IgD-negative memory B cell (primary cell): Measurements from ENCODE around the gene SH2D7. TPM values are rescaled to one million over a fixed set of nuclear protein-coding genes. Genes with fewer than 3 reads are reported as not detected.

Experiments used
- H3K27ac Mint-ChIP-seq, 3 donors: one replicate each; pipeline ENCODE4 v1.8.0; 2020 to 2022; ENCODE audit warnings: mild to moderate bottlenecking in 3 of 3, mixed read lengths in 3 of 3, moderate library complexity in 1 of 3
- H3K27me3 Mint-ChIP-seq: one replicate; pipeline ENCODE4 v1.8.0; 2021; ENCODE audit warnings: mixed read lengths
- H3K36me3 Mint-ChIP-seq: one replicate; pipeline ENCODE4 v1.8.0; 2020; ENCODE audit warnings: mild to moderate bottlenecking, mixed read lengths
- H3K4me1 Mint-ChIP-seq, 3 donors: one replicate each; pipeline ENCODE4 v1.8.0; 2020 to 2022; ENCODE audit warnings: mixed read lengths in 3 of 3, mild to moderate bottlenecking in 1 of 3
- H3K4me3 Mint-ChIP-seq, 4 donors: one replicate each; pipeline ENCODE4 v1.8.0; 2020 to 2022; ENCODE audit warnings: mild to moderate bottlenecking in 4 of 4, mixed read lengths in 4 of 4, moderate library complexity in 3 of 4
- H3K9me3 Mint-ChIP-seq, 3 donors: one replicate each; pipeline ENCODE4 v1.8.0; 2020 to 2021; ENCODE audit warnings: mixed read lengths in 3 of 3, mild to moderate bottlenecking in 1 of 3
- polyA plus RNA-seq: library from polyadenylated mRNA; unstranded; fragments of 300-500 nt; fragmentation: Illumina TruSeq; gene quantifications from one replicate; pipeline ENCODE4 v1.2.3, GENCODE V29; 2021

Gene SH2D7
- polyA plus RNA-seq, 1 donor from 2014 or later = not detected

DNA sequence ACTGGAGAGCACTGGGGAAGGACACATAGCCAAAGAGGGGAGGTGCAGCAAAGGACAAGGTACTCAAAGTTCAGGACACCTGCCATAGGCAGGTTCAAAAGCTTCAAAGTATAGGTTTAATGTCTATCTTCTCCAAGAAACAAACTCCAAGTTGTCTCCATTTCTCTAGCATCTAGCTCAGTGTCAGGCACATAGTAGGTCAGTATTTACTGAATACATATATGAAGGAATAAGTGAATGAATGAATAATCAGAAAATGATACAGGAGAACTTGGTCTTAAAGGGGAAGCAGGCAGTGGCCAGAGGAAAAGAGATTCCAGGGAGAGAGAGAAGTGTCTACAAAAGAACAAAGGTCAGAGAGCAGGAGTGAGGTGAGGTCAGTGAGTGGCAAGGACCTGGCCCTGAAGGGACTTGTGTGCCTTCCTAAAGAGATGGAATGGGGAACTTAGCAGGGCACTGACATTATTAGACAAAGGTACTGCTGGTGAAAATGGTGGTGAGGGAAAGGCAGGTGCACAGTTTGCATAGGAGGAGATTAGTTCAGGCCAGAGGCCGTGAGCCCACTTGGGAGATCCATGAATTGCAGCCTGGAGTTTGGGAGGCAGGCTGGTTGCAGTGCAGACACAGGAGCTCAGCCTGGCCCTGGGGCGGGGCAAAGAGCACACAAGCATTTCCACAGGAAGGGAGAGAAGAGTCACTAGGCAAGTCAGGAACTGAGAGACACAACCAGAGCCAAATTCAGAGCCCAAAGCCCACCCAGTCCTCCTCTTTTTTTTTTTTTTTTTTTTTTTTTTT lies 36.2 kb upstream of the SH2D7 start:
- H3K36me3 Mint-ChIP-seq = peaks cover 2% of the 10 kb centered on the region
- H3K27ac Mint-ChIP-seq = peak overlapping the region in 2 of 3 donors; percentile 6 to 92
- H3K27me3 Mint-ChIP-seq = peaks cover 5% of the 10 kb centered on the region
- H3K9me3 Mint-ChIP-seq = no peaks in the 10 kb centered on the region
- H3K4me3 Mint-ChIP-seq = peak overlapping the region in 2 of 4 donors; percentile 14 to 69
- peaks cover 13 to 25% (median 20%) of the 10 kb centered on the region in 3 donors for H3K4me1 Mint-ChIP-seq

DNA sequence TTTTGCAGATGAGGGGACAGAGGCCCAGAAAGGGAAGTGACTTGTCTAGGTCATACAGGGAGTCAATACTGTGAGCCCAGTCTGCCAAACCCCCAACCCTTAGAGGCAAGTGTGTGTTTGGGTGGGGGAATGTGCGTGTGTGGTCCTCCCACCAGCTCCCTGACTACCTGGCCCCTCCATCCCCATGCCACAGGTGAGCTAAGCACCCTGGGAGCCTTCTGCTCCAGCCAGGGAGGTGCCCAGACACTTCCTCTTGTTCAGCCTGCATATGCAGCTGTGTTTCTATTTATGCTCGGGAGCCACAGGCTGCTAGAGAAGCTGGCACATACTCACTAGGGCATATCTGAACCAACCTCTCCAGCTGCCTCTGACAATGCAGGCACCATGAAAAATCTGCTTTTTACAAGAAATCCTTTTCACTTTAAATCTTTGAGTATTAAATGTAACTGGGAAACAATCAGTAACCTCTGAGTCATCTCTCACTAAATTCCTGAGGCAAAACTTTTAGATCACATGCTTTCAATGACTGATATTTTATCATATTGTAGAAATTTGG lies 35.6 kb upstream of the SH2D7 start:
- Mint-ChIP-seq H3K4me3 (peak overlapping the region in 2 of 4 donors; percentile 14 to 69), H3K27me3 (peaks cover 4% of the 10 kb centered on the region), H3K27ac (peak overlapping the region in 2 of 3 donors; percentile 19 to 92), H3K36me3 (peaks cover 2% of the 10 kb centered on the region), H3K9me3 (no peaks in the 10 kb centered on the region), H3K4me1 (peaks cover 13 to 25% (median 21%) of the 10 kb centered on the region in 3 donors)

DNA sequence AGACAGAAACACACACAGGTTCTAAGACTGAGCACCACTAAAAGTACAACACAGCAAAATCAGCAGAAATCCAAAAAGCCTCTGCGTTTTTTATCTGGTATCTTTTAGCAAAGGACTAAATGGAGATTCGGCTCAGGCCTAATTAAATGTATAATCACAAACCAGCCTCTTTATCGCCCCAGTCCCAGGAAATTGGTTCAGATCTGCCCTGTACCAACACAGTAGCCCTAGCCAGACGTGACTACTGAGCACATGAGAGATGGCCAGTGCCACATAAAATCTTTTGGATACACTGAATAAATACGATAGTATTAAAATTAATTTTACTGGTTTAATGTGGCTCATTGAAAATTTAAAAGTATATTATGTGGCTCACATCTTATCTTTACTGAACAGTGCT lies 34.6 kb upstream of the SH2D7 start:
- Mint-ChIP-seq H3K27ac (peak overlapping the region in 1 of 3 donors; percentile 40), H3K4me1 (peaks cover 13 to 26% (median 18%) of the 10 kb centered on the region in 3 donors), H3K9me3 (no peaks in the 10 kb centered on the region), H3K36me3 (no peaks in the 10 kb centered on the region), H3K4me3 (no peak overlapping the region), H3K27me3 (peaks cover 7% of the 10 kb centered on the region)

DNA sequence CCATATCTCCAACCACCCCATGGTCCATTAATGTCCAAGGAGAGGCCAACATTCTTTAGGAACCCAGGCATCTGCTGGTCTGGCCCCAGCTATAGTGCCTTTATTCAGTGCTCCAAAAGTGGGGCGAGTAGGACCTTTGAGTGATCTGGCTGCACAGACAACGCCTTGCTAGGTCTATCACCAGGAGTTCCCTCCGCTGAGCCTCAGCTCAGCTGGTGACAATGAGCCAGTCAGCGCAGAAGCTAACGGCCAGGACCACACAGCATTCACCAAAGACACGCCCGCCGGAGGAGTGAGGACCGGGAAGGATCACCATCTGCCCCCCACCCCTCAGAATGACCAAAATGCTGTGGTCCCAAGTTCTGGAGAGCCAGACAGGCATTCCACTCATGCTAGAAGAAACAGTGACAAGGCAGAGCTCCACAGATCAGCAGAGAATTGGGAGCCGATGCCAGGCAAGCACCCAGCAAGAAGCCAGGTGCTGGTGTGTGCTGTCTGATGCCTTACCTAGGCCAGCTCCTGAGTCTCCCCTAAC lies 33.9 kb upstream of the SH2D7 start:
- Mint-ChIP-seq H3K4me3 (no peak overlapping the region), H3K36me3 (no peaks in the 10 kb centered on the region), H3K27me3 (peaks cover 7% of the 10 kb centered on the region), H3K27ac (peak overlapping the region in 1 of 3 donors; percentile 40), H3K4me1 (peaks cover 13 to 26% (median 18%) of the 10 kb centered on the region in 3 donors), H3K9me3 (no peaks in the 10 kb centered on the region)

DNA sequence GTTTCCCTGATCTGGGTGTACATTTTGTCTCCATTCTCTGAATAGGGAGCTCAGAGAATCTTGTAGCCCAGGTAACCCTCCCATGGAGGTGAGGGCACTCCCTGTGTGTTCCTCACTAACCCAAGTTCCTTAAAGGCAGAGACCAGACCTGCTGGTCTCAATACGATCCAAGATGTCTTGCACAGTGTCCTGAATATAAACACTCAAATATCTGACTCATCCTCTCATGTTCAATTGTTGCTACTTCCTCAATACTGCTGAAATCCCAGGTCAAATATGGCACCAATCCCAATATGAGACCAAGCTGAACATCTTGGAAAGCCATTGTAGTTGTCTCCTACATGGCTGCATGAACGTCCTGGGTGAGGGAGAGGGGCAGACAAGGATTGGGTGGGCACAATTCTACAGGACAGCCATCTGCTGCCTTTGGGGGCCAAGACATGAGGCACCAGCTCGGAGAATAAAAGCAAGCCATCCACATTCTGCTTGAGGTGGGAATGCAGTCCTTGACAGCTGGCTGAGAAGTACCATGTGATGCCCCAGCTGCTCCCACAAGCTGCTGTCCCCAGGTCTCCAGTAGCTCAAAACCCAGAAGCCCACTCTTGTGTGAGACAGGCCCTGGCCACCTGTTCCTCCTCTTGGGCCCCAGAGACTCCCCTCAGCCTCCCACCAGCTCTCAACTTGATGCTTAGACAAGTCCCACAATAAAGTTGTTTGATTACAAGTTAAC lies 33.1 kb upstream of the SH2D7 start:
- H3K36me3 Mint-ChIP-seq = no peaks in the 10 kb centered on the region
- H3K4me3 Mint-ChIP-seq = no peak overlapping the region
- H3K9me3 Mint-ChIP-seq = no peaks in the 10 kb centered on the region
- H3K27me3 Mint-ChIP-seq = peaks cover 7% of the 10 kb centered on the region
- peak overlapping the region in 1 of 3 donors; percentile 27 for H3K27ac Mint-ChIP-seq
- peaks cover 13 to 26% (median 18%) of the 10 kb centered on the region in 3 donors for H3K4me1 Mint-ChIP-seq

DNA sequence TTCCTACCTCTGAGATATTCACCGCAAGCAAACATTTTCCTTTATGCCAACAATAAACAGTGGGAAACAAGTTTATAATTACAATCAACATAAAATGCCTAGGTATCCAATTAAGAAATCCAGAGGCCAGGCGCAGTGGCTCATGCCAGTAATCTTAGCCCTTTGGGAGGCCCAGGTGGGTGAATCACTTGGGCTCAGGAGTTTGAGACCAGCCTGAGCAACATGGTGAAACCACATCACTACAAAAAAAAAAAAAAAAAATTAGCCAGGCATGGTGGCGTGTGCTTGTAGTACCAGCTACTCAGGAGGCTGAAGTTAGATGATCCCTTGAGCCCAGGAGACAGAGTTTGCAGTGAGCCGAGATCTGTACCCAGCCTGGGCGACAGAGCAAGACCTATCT lies 32.1 kb upstream of the SH2D7 start:
- H3K27me3 Mint-ChIP-seq = peaks cover 7% of the 10 kb centered on the region
- H3K36me3 Mint-ChIP-seq = no peaks in the 10 kb centered on the region
- peaks cover 13 to 26% (median 18%) of the 10 kb centered on the region in 3 donors for H3K4me1 Mint-ChIP-seq
- H3K4me3 Mint-ChIP-seq = no peak overlapping the region
- no peaks in the 10 kb centered on the region for H3K9me3 Mint-ChIP-seq
- no peak overlapping the region for H3K27ac Mint-ChIP-seq

DNA sequence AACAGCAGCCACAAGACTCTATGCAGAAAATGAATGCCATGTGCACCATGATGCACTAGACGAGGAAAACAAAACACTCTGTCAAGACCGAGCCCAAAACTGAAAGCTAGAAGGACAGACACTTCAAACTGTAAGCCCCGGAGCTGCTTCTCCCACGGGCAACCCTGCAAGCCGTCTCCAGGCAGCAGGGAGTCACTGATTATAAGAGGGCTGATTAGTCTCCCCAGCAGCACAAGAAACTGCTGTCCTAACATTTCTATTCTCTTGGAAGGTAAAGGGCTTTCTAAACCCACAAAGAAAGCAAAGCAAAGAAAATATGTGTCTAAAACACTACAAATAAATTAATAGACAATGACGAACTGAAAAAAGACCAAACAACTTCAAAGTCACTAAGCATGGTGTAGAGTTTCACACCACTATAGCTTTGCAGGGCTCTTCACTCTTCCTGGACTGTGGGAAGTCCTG lies 30.4 kb upstream of the SH2D7 start:
- H3K4me1 Mint-ChIP-seq = peaks cover 12 to 25% (median 14%) of the 10 kb centered on the region in 3 donors
- H3K9me3 Mint-ChIP-seq = no peaks in the 10 kb centered on the region
- peaks cover 8% of the 10 kb centered on the region for H3K27me3 Mint-ChIP-seq
- H3K36me3 Mint-ChIP-seq = no peaks in the 10 kb centered on the region
- H3K27ac Mint-ChIP-seq = peak overlapping the region in 1 of 3 donors; percentile 72
- H3K4me3 Mint-ChIP-seq = peak overlapping the region in 2 of 4 donors; percentile 35 to 87

DNA sequence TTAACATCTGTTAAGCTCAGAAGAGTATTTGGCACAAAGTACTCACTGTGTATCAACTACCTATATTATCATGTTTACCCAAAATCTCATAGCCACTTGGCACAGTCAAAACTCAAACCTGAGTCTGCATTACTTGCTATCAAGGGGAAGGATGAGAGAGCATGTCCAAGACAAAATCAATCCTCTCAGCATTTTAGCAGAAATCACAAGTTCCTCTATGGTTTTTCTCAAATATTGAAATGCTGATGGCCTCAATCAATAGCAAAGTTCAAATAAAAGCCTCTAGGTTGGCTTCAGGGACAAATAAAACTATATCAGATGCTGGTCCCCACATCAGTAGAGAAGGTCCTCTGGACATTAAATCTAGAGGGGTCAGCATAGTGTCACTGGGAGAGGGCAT lies 29.1 kb upstream of the SH2D7 start:
- H3K9me3 Mint-ChIP-seq = no peaks in the 10 kb centered on the region
- H3K4me3 Mint-ChIP-seq = no peak overlapping the region
- H3K36me3 Mint-ChIP-seq = no peaks in the 10 kb centered on the region
- H3K27ac Mint-ChIP-seq = no peak overlapping the region
- peaks cover 11 to 31% (median 21%) of the 10 kb centered on the region in 3 donors for H3K4me1 Mint-ChIP-seq
- H3K27me3 Mint-ChIP-seq = peaks cover 8% of the 10 kb centered on the region

DNA sequence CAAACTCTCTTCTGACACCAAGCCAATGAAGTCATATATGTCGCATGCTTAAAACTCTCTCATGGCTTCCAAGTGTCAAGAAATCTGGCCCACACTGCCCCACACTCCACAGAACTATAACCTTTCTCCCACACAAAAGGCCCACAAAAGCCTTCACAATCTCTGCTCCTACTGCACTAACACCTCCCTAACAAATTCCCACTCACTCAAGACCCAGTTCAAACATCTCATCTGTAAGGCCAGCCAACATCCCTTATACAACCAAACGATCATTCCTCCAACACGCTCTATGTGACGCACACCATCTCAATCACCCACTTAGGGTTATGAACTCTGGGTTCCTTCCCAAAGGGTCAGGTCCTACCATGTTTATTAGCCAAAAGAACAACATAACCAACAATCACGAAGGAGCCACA lies 28.4 kb upstream of the SH2D7 start:
- H3K36me3 Mint-ChIP-seq = no peaks in the 10 kb centered on the region
- peaks cover 15 to 38% (median 26%) of the 10 kb centered on the region in 3 donors for H3K4me1 Mint-ChIP-seq
- H3K27ac Mint-ChIP-seq = no peak overlapping the region
- no peaks in the 10 kb centered on the region for H3K9me3 Mint-ChIP-seq
- H3K4me3 Mint-ChIP-seq = no peak overlapping the region
- H3K27me3 Mint-ChIP-seq = peaks cover 8% of the 10 kb centered on the region

DNA sequence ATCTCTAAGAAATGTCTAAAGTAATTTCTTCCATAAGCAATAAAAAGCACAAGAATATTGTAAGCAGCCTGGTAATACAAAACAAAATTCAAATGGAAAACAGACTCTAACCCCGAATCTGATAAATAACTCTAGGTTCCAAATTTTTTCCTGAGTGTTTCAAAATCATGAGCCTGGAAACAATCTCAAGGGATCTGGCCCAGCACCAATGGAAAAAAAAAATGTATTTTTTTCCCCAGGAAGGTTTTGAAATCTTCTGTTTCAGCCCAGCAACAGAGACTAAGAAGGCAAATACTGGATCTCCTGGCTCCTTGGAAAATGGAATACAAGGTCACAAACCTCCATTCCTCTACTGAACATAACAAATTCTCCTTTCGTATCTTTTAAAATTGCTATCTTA lies 27.8 kb upstream of the SH2D7 start:
- Mint-ChIP-seq H3K9me3 (no peaks in the 10 kb centered on the region), H3K36me3 (no peaks in the 10 kb centered on the region), H3K4me3 (no peak overlapping the region), H3K27me3 (peaks cover 10% of the 10 kb centered on the region), H3K4me1 (peaks cover 20 to 43% (median 30%) of the 10 kb centered on the region in 3 donors), H3K27ac (no peak overlapping the region)

DNA sequence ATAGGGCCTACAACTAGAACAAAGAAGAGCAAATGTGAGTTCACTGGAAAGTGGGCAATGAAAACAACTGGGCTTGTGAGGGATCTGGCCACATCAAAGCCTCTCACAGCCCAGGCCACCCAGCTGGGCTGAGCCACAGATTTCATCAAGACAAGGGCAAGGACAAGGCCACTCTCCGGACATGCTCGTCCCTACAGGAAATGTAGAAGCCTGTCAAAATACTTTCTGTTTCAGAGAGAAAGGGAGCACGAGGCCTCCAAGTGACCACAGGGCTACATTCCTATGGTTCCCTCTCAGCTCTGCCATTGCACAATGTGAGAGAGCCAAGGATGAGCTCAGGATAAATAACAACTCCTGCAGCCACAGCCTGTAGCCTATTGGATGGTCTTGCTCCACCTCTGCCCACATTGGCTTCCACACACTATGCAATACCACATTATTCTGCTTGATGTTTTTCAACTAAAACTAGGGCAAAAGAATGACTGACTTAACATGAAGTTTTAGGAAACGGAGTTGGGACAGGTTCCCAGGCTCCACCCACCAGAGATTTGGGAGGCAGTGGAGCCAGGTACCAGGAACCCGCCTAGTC lies 27.0 kb upstream of the SH2D7 start:
- Mint-ChIP-seq H3K27ac (peak overlapping the region in 1 of 3 donors; percentile 37), H3K27me3 (peaks cover 10% of the 10 kb centered on the region), H3K9me3 (no peaks in the 10 kb centered on the region), H3K4me1 (peaks cover 28 to 48% (median 36%) of the 10 kb centered on the region in 3 donors), H3K4me3 (no peak overlapping the region), H3K36me3 (no peaks in the 10 kb centered on the region)

DNA sequence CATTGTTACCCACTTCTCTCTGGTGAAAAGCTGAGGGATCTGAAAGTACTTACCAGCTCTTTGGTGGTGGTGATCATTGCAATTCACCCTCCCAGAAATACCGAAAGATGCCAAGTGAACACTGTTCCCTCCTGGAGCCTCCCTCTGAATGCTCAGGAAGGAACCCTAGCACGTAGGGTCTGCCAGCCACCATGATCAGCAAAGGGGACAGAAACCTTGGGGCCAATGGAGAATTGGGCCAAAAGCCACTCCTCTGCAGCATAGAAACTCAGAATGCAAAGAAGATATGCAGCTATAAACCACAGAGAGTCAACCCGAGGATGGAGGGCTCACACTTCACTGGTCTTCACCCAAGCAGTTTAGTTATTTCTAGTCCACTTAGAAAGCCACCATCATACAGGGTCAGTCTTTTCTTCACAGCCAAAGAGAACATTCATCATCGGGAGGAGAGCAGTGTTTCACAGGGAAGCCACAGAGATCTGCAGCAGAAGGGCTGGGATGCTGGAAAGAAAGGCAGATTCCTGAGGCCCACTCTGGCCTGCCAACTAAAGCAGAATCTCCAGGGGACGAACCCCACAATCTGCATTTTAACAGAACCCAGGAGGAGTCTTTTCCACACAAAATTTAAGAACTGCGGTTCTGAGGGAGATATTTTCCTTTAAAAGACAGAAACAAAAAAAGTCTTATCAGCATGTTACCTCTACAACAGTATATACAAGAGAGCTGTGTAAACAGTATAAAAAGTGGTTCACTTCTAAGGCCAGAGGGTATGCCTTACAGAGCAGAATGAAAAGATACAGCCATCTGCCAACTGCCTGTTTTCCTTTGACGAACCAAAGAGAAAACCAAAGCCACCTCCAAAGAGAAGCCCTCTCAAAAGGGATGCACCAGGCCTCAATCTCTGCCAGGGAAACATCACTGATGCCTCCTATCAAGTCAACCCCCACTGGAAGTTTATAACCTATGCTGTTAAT lies 26.1 kb upstream of the SH2D7 start:
- Mint-ChIP-seq H3K4me1 (peaks cover 28 to 49% (median 36%) of the 10 kb centered on the region in 3 donors), H3K4me3 (no peak overlapping the region), H3K27me3 (peaks cover 10% of the 10 kb centered on the region), H3K36me3 (no peaks in the 10 kb centered on the region), H3K9me3 (no peaks in the 10 kb centered on the region), H3K27ac (peak overlapping the region in 2 of 3 donors; percentile 37 to 71)

DNA sequence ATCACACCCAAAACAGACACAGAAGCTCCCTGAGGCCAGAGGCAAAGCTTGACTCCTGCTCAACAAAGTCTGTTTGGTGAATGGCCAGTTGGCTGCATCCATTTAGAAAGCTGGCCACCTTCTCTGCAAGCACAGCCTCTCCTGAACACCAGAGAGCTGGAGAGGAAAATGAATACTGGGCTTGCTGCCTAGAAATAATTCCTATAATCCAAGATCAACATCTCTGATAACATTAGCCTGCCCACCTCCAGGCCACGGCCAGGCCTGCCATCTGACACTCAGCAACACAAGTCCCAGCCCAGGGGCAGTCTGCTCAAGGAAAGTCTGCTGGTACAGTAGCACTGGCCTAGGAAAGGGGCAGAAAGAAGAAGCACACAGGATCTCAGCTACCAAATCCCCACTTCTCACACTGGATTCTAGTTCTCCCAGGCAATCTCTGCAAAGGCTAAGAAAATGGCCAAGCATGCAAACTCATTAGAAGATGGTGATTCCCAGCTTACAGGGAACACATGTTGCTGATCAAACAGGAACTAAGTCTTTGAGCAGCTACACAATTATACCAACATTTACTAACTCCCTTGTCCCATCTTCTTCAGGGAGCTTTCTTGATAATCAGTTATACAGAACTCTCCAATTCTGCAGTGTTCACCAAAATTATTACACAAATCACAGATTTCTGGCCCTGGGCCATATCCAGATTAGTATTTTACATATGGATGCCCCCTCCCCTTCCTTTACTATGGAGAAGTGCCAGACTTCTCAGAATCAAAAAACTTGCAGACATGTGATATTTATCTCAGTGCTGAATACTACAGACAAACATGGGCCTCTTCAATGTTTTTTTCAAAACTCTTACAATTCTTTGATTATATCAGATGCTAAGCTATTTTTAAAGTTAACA lies 24.8 kb upstream of the SH2D7 start:
- H3K4me1 Mint-ChIP-seq = peaks cover 28 to 43% (median 37%) of the 10 kb centered on the region in 3 donors
- H3K27ac Mint-ChIP-seq = peak overlapping the region in 1 of 3 donors; percentile 60

More for the DNA sequence above, 24.8 kb upstream of the SH2D7 start:
- Mint-ChIP-seq H3K27me3 (peaks cover 5% of the 10 kb centered on the region), H3K36me3 (no peaks in the 10 kb centered on the region), H3K4me3 (peak overlapping the region in 2 of 4 donors; percentile 19 to 84), H3K9me3 (no peaks in the 10 kb centered on the region)
